Fibroblast of pulmonary artery (primary cell): Measurements from ENCODE around the gene NR0B2.
"Not testable (repeated sequence)": the region's sequence is repeated elsewhere in the genome, so short reads cannot be mapped to it uniquely, and the experiment has no call there.

Source experiments
- DNase-seq: peaks from one replicate; pipeline ENCODE4 v3.0.0-alpha.2; 2010; ENCODE audit warnings: low read depth
- H3K4me3 ChIP-seq: replicated peaks from 2 replicates; pipeline ENCODE4 v1.5.1; 2011; ENCODE audit warnings: low read depth, mild to moderate bottlenecking, control low read depth, low read length, moderate library complexity
- TF ChIP-seq, protein P1 (sequence below): IDR thresholded peaks from 2 replicates; pipeline ENCODE4 v1.5.1; 2011; ENCODE audit warnings: mild to moderate bottlenecking, control low read depth, low read length, inconsistent platforms; ENCODE audit errors: missing control alignments

The NR0B2 gene

DNA sequence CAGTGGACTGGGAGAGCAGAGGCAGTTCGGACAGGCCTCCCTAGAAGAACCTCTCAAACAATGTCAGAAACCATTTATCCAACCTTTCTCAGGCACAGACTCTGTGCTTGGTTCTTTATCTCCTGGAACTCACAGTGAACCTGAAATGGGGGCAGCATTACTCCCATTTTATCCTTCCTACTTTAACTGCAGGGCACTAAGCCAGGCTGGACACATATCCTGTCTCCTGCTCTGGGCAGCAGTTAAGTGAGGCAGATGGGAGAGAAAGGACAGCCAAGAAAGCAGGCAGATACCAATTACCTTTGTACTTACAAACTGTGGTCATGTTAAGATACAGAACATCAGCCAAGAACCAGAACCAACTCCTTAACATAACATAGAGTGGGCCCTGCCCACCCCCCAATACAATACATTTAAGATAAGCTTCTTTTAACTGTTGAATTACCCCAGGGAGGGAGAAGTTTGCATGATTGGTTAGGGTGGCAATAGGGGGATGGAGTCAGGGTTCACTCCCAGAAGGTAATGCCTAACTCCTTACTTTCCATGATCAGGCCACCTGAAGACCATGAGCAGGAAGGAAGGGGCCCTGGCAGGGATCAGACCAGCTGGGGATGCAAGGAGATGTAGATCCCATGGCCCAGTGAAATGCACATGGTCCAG is 35.6 kb upstream of the NR0B2 start:
- peak; percentile 23 for DNase-seq
- TF ChIP-seq, protein P1, sequence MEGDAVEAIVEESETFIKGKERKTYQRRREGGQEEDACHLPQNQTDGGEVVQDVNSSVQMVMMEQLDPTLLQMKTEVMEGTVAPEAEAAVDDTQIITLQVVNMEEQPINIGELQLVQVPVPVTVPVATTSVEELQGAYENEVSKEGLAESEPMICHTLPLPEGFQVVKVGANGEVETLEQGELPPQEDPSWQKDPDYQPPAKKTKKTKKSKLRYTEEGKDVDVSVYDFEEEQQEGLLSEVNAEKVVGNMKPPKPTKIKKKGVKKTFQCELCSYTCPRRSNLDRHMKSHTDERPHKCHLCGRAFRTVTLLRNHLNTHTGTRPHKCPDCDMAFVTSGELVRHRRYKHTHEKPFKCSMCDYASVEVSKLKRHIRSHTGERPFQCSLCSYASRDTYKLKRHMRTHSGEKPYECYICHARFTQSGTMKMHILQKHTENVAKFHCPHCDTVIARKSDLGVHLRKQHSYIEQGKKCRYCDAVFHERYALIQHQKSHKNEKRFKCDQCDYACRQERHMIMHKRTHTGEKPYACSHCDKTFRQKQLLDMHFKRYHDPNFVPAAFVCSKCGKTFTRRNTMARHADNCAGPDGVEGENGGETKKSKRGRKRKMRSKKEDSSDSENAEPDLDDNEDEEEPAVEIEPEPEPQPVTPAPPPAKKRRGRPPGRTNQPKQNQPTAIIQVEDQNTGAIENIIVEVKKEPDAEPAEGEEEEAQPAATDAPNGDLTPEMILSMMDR: no peak
- no peak overlapping the region for H3K4me3 ChIP-seq

DNA sequence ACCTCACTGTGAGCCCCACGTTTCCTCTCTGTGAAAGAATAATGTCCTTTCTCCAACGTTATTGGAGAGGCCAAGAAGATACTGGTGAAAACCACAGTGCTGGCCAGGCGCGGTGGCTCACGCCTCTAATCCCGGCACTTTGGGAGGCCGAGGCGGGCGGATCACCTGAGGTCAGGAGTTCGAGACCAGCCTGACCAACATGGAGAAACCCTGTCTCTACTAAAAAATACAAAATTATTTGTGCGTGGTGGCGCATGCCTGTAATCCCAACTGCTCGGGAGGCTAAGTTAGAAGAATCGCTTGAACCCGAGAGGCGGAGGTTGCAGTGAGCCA is 34.9 kb upstream of the NR0B2 start:
- not testable (repeated sequence) for DNase-seq, H3K4me3 ChIP-seq

DNA sequence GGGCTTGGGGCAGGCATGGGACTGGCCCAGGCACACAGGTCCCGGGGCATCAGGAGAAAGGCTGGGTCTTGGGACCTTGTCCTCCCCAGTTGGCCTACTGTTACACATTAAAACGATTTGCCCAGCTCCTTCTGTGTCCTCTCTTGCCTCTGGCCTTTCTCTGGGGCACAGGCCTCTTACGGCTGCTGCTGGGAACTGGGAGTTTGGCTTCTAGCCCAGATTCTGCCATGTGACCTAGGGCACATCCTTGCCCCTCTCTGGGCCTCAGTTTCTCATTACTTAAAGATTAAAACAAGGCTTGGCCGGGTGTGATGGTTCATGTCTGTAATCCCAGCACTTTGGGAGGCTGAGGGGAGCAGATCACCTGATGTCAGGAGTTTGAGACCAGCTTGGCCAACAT is 32.5 kb upstream of the NR0B2 start:
- TF ChIP-seq, protein P1: no peak
- no peak overlapping the region for H3K4me3 ChIP-seq
- DNase-seq: no peak

DNA sequence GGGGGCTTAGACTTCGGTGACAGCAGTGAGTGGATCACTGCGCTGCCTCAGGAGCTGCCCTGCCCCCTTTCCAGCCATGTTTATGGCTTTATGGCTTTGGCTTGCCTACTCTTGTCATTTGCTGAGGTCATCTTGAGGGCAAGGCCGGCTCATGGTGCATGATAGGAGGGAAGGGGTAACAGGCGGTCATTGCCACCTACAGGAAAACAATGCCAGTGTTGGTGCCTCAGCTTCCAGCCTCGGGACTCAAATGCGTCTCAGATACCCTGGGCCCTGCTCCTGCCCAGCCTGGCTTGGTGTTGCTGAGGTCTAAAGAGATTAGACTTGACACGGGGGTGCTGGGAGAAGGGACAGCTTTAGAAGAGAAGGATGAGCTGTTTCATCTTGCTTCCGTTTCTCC is 32.0 kb upstream of the NR0B2 start:
- no peak overlapping the region for H3K4me3 ChIP-seq
- no peak for DNase-seq
- TF ChIP-seq, protein P1: no peak

DNA sequence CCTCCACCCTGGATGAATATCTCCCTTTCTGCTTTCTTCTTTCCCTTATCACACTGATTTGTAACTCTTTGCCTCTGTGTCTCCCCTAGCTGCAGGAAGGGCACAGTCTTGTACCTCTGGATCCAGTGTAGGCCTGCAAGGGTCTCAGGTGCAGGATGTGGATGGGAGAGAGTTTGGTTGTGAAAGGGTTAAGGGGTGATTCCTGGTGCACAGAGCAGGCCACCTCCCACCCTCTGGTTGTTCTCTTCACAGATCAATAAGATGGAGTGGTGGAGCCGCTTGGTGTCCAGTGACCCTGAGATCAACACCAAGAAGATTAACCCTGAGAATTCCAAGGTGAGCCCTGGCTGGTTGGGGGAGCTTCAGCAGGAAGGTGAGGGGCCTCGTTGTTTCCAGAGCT is 31.4 kb upstream of the NR0B2 start:
- TF ChIP-seq, protein P1: no peak
- no peak overlapping the region for H3K4me3 ChIP-seq
- DNase-seq: no peak

DNA sequence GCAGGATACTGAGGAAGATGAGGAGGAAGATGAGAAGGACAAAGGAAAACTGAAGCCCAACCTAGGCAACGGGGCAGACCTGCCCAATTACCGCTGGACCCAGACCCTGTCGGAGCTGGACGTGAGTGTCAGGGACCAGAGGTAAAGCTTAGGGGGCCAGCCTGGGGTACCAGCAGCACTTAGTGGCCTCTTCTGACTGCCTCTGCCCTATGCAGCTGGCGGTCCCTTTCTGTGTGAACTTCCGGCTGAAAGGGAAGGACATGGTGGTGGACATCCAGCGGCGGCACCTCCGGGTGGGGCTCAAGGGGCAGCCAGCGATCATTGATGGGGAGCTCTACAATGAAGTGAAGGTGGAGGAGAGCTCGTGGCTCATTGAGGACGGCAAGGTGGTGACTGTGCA is 28.9 kb upstream of the NR0B2 start:
- no peak overlapping the region for H3K4me3 ChIP-seq
- DNase-seq: no peak
- TF ChIP-seq, protein P1: no peak

DNA sequence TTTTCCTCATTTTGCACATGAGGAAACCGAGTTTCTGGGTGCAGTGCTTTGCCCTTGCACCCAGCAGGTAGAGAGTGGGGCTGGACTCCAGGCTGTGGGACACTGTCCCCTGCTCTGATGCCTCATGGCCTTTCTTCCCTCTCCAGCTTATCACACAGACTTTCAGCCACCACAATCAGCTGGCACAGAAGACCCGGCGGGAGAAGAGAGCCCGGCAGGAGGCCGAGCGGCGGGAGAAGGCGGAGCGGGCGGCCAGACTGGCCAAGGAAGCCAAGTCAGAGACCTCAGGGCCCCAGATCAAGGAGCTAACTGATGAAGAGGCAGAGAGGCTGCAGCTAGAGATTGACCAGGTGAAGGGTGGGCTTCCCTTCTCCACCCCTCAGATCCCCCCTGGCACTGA is 27.5 kb upstream of the NR0B2 start:
- TF ChIP-seq, protein P1: no peak
- no peak overlapping the region for H3K4me3 ChIP-seq
- no peak for DNase-seq

DNA sequence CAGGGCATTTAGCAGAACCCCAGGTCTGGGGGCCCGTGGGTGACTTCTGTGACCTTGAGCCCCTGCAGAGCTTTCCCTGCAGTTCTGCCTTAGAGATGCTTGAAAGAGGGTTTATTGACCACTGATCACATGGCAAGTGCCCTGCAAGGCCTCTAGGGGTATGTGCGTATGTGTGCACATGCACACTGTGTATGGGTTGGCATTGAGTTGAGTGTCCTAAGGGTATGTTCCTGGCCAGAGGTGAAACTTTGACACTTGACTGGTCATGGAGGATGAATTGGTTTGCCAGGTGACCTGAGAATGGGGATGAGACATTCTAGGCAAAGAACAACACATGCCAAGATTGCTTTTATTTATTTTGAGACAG is 24.9 kb upstream of the NR0B2 start:
- H3K4me3 ChIP-seq: no peak overlapping the region
- TF ChIP-seq, protein P1: no peak
- no peak for DNase-seq
